Measurements from ENCODE around the gene ALDH6A1. TPM values are rescaled to one million over a fixed set of nuclear protein-coding genes. Genes with fewer than 3 reads are reported as not detected.

The ALDH6A1 gene
- total and polyA plus RNA-seq, 2 of the 8 experiments (the other 6 are each of a cell fraction or from before 2014, with no cell fraction given) = 12.1 to 28.7 TPM

DNA sequence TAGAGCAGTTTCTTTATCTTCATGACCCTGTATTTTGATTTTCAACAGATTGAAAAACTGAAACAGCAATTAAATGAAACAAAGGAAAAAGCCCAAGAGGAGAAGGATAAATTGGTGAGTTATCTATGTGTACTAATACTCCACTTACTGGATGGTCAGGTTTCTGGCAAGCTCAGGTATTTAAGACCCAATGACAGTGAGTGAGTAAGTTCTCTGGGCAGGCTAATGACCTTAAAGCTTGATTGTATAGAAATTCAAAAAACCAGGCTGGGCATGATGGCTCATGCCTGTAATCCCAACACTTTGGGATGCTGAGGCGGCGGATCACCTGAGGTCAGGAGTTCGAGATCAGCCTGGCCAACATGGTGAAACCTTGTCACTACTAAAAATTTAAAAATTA is 55.1 kb downstream of the ALDH6A1 start:
- H3K18ac ChIP-seq (ENCODE audit: extremely low read depth, low read length) = no peak overlapping the region
- H2BK120ac ChIP-seq (replicated peaks; ENCODE audit: low read depth, low read length) = no peak overlapping the region
- H3K9ac ChIP-seq (replicated peaks in 1 of 4; ENCODE audit: extremely low read depth in 1 of 4, low read depth in 3 of 4, low read length in 3 of 4) = no peak overlapping the region
- H4K20me1 ChIP-seq (replicated peaks in 1 of 2; ENCODE audit: control insufficient read depth in 1 of 2, insufficient read depth in 2 of 2, low read length in 2 of 2) = no peaks in the 10 kb centered on the region
- no peak overlapping the region for H2BK15ac ChIP-seq (ENCODE audit: low read length)
- H3K27me3 ChIP-seq (replicated peaks in 1 of 4; ENCODE audit: control insufficient read depth in 3 of 4, extremely low read depth in 1 of 4, insufficient read depth in 3 of 4, low read length in 3 of 4) = no peaks in the 10 kb centered on the region
- H2BK12ac ChIP-seq (ENCODE audit: low read depth, low read length) = no peak overlapping the region
- TF ChIP-seq POU5F1 (IDR thresholded peaks at IDR 0.05; ENCODE audit: low read depth, low read length) (no peak), SIN3A (conservative IDR thresholded peaks at IDR 0.05 in 1 of 2, IDR thresholded peaks at IDR 0.05 in 1 of 2; ENCODE audit: low read depth in 1 of 2, low read length in 2 of 2) (no peak), RNF2 (IDR thresholded peaks at IDR 0.05; ENCODE audit: borderline replicate concordance, low read depth, low read length, missing control alignments, poor library complexity, severe bottlenecking) (no peak), EGR1 (IDR thresholded peaks at IDR 0.05; ENCODE audit: borderline replicate concordance, low read depth, low read length) (no peak), ZNF274 (IDR thresholded peaks at IDR 0.05; ENCODE audit: borderline replicate concordance, extremely low read depth, low read length) (no peak)
- TF ChIP-seq, protein P1, sequence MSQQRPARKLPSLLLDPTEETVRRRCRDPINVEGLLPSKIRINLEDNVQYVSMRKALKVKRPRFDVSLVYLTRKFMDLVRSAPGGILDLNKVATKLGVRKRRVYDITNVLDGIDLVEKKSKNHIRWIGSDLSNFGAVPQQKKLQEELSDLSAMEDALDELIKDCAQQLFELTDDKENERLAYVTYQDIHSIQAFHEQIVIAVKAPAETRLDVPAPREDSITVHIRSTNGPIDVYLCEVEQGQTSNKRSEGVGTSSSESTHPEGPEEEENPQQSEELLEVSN (IDR thresholded peaks at IDR 0.05) = no peak
- DNase-seq (ENCODE audit: low read depth in 1 of 2, low spot score in 2 of 2) (no peak), FAIRE-seq (no peak)
- H3K27ac ChIP-seq (ENCODE audit: low read depth, low read length) = no peak overlapping the region
- H4K5ac ChIP-seq (ENCODE audit: insufficient read length, low read depth, low read length) = no peak overlapping the region
- H3K36me3 ChIP-seq (ENCODE audit: control insufficient read depth in 2 of 4, insufficient read depth in 4 of 4, low read length in 3 of 4) = no peaks in the 10 kb centered on the region
- CTCF ChIA-PET (ENCODE audit: partially characterized antibody) = interaction anchor here (1.2 kb wide), 1 partner anchor 16 kb away, joined by 3 read pairs; no protein-coding TSS in a partner anchor
- no peaks in the 10 kb centered on the region for H3K79me1 ChIP-seq (ENCODE audit: low read depth, low read length)
- H3K4me2 ChIP-seq (ENCODE audit: insufficient read depth in 1 of 2, low read depth in 2 of 2, low read length in 2 of 2) = no peak overlapping the region
- WGBS, 2 experiments (ENCODE audit: extremely low coverage in 1 of 2, insufficient coverage in 1 of 2, insufficient read length in 1 of 2, insufficient replicate concordance in 2 of 2, low coverage in 1 of 2, low lambda C conversion rate in 2 of 2, missing lambda C conversion rate in 1 of 2) = 94% methylated on average over 3 of the region's 3 CpGs; no CpG with 5 or more reads in 1 of the 2 experiments
- no peaks in the 10 kb centered on the region for H3K79me2 ChIP-seq (ENCODE audit: control insufficient read depth in 1 of 2, insufficient read depth in 2 of 2, low read length in 2 of 2)
- no peak overlapping the region for H2AFZ ChIP-seq (ENCODE audit: low read length)
- H3K56ac ChIP-seq (replicated peaks; ENCODE audit: insufficient read length, low read depth, low read length) = no peak overlapping the region
- H3K23me2 ChIP-seq (ENCODE audit: low read depth, low read length) = no peaks in the 10 kb centered on the region
- no peaks in the 10 kb centered on the region for H3K4me1 ChIP-seq (replicated peaks in 1 of 4; ENCODE audit: control insufficient read depth in 3 of 4, insufficient read depth in 4 of 4, low read length in 3 of 4)
- H3K9me3 ChIP-seq (ENCODE audit: insufficient read depth in 2 of 2, low read depth in 1 of 2, low read length in 1 of 2) = no peaks in the 10 kb centered on the region
- H4K91ac ChIP-seq (replicated peaks; ENCODE audit: insufficient read length, low read length) = no peak overlapping the region
- H3K23ac ChIP-seq (ENCODE audit: insufficient read length) = no peak overlapping the region
- no peak overlapping the region for H3K4ac ChIP-seq (replicated peaks; ENCODE audit: insufficient read length, low read depth, low read length)
- no peak overlapping the region for H3K14ac ChIP-seq (ENCODE audit: insufficient read length)
- no peak overlapping the region for H2BK5ac ChIP-seq (ENCODE audit: low read depth, low read length)
- H2AK5ac ChIP-seq (ENCODE audit: low read depth, low read length) = no peak overlapping the region
- no peak overlapping the region for H4K8ac ChIP-seq (ENCODE audit: extremely low read depth, insufficient read depth, low read length)
- H3K4me3 ChIP-seq (ENCODE audit: extremely low read depth in 1 of 4, insufficient read depth in 2 of 4, low read depth in 3 of 4, low read length in 4 of 4) = no peak overlapping the region
- POLR2A ChIA-PET (ENCODE audit: partially characterized antibody) = interaction anchor here (0.6 kb wide), 1 partner anchor 1141 kb away, joined by 3 read pairs; no protein-coding TSS in a partner anchor
- H2BK20ac ChIP-seq (ENCODE audit: low read length) = no peak overlapping the region
